Kidney epithelial cell (primary cell): Measurements from ENCODE around the gene SEMA5B. TPM values are rescaled to one million over a fixed set of nuclear protein-coding genes. Genes with fewer than 3 reads are reported as not detected.

Experiments used
- DNase-seq: peaks from one replicate; pipeline ENCODE4 v3.0.0-alpha.2; 2010; ENCODE audit warnings: low read depth
- H3K27me3 ChIP-seq: 2 replicates; pipeline ENCODE4 v1.6.0; 2011; ENCODE audit warnings: low read length; ENCODE audit not compliant: control insufficient read depth, insufficient read depth
- H3K36me3 ChIP-seq: 2 replicates; pipeline ENCODE4 v1.5.1; 2011; ENCODE audit warnings: low read length; ENCODE audit not compliant: control insufficient read depth, insufficient read depth
- H3K4me3 ChIP-seq: 2 replicates; pipeline ENCODE4 v1.5.1; 2011; ENCODE audit warnings: low read depth, mild to moderate bottlenecking, control low read depth, low read length
- CTCF ChIP-seq: IDR thresholded peaks from 2 replicates; pipeline ENCODE4 v1.5.1; 2011; ENCODE audit warnings: mild to moderate bottlenecking, moderate library complexity, low read length, control low read depth, inconsistent platforms; ENCODE audit not compliant: insufficient read depth, poor library complexity, severe bottlenecking
- total RNA-seq: library from RNA; depleted of rRNA; stranded (reverse); fragments of >200 nt; gene quantifications from 2 replicates; pipeline ENCODE4 v1.2.3, GENCODE V29; 2015

Gene SEMA5B
- total RNA-seq, 1 donor from 2014 or later: not detected

- H3K36me3 ChIP-seq: no peaks in the 10 kb centered on the region
Measured at GRCh38 chr3:122886946-122887345, 140.6 kb downstream of the SEMA5B start.

GRCh38 chr3:122886251-122886650 lies 141.3 kb downstream of the SEMA5B start:
- Histone ChIP-seq H3K4me3 (no peak overlapping the region), H3K27me3 (no peaks in the 10 kb centered on the region)
- TF ChIP-seq CTCF: no peak

More at GRCh38 chr3:122886946-122887345, 140.6 kb downstream of the SEMA5B start:
- H3K4me3 ChIP-seq: no peak overlapping the region
- no peaks in the 10 kb centered on the region for H3K27me3 ChIP-seq
- no peak for TF ChIP-seq CTCF
- no peak for DNase-seq

GRCh38 chr3:122882361-122882947 lies 145.1 kb downstream of the SEMA5B start:
- DNase-seq: no peak
- Histone ChIP-seq H3K36me3 (no peaks in the 10 kb centered on the region), H3K4me3 (no peak overlapping the region), H3K27me3 (no peaks in the 10 kb centered on the region)
- no peak for TF ChIP-seq CTCF

More at GRCh38 chr3:122886251-122886650, 141.3 kb downstream of the SEMA5B start:
- H3K36me3 ChIP-seq: no peaks in the 10 kb centered on the region
- DNase-seq: no peak

GRCh38 chr3:122880624-122881023 lies 146.9 kb downstream of the SEMA5B start:
- TF ChIP-seq CTCF: no peak
- no peak for DNase-seq
- Histone ChIP-seq H3K27me3 (no peaks in the 10 kb centered on the region), H3K36me3 (no peaks in the 10 kb centered on the region), H3K4me3 (no peak overlapping the region)

- H3K4me3 ChIP-seq: no peak overlapping the region
- no peaks in the 10 kb centered on the region for H3K27me3 ChIP-seq
- no peaks in the 10 kb centered on the region for H3K36me3 ChIP-seq
- DNase-seq: no peak
- no peak for TF ChIP-seq CTCF
Measured at GRCh38 chr3:122880173-122880572, 147.4 kb downstream of the SEMA5B start.

GRCh38 chr3:122875547-122876127 lies 151.9 kb downstream of the SEMA5B start:
- no peak for TF ChIP-seq CTCF
- Histone ChIP-seq H3K4me3 (no peak overlapping the region), H3K36me3 (no peaks in the 10 kb centered on the region), H3K27me3 (no peaks in the 10 kb centered on the region)
- no peak for DNase-seq
